Endothelial cell of umbilical vein (primary cell): ENCODE measurements around the gene PDCD1LG2. TPM values are rescaled to one million over a fixed set of nuclear protein-coding genes. Genes with fewer than 3 reads are reported as not detected.

Source experiments
- BruUV-seq: library from RNA; stranded (reverse); fragments of 400-500 nt; replicated peaks from 2 replicates; lab custom pipeline; 2021; lab: Mats Ljungman, UMichigan
- CTCF ChIA-PET: fragments of 300-600, 350-600 bp; sonication (Branson Sonifier 250); formaldehyde crosslinking; loops from one replicate; lab custom pipeline; 2021; ENCODE audit warnings: antibody characterized with exemption, inconsistent platforms; lab: Charles Lee
- POLR2A ChIA-PET: fragments of 300-600, 350-600 bp; sonication (Branson Sonifier 250); formaldehyde crosslinking; loops from one replicate; lab custom pipeline; 2021; ENCODE audit warnings: antibody characterized with exemption, inconsistent platforms; lab: Charles Lee
- DNase-seq: peaks from one replicate; pipeline ENCODE4 v3.0.0-alpha.2; 2011; ENCODE audit warnings: low read depth, low spot score
- FAIRE-seq: peaks from 2 replicates; lab custom pipeline; 2011; peaks lifted over from hg19 to GRCh38; lab: Jason Lieb, UNC
- H2AFZ ChIP-seq: 2 replicates; pipeline ENCODE4 v1.6.0; 2012; ENCODE audit warnings: low read depth, low read length, control low read depth, inconsistent platforms
- H3K27ac ChIP-seq: 2 replicates; pipeline ENCODE4 v1.5.1; 2011; ENCODE audit warnings: low read depth, mild to moderate bottlenecking, control low read depth, low read length, moderate library complexity; ENCODE audit not compliant: insufficient read depth
- H3K27me3 ChIP-seq, 2 experiments: 2 replicates each; pipeline versions ENCODE4 v1.6.0 to v1.6.1; 2011; ENCODE audit warnings: low read length in 2 of 2, mixed read lengths in 1 of 2; ENCODE audit not compliant: control insufficient read depth in 2 of 2, insufficient read depth in 2 of 2
- H3K36me3 ChIP-seq, 2 experiments: 2 replicates in 1 of 2; 3 replicates in 1 of 2; pipeline ENCODE4 v1.5.1; 2011; ENCODE audit warnings: low read length in 2 of 2, mild to moderate bottlenecking in 1 of 2, moderate library complexity in 1 of 2; ENCODE audit not compliant: control insufficient read depth in 2 of 2, insufficient read depth in 2 of 2; ENCODE audit errors: extremely low read depth in 1 of 2
- H3K4me1 ChIP-seq: 3 replicates; pipeline ENCODE4 v1.5.1; 2011; ENCODE audit warnings: mild to moderate bottlenecking, low read length; ENCODE audit not compliant: control insufficient read depth, insufficient read depth; ENCODE audit errors: extremely low read depth
- H3K4me2 ChIP-seq: 2 replicates; pipeline ENCODE4 v1.6.1; 2011; ENCODE audit warnings: low read length, control low read depth, mixed read lengths; ENCODE audit not compliant: insufficient read depth
- H3K4me3 ChIP-seq, 3 experiments: fragments of 200-600 bp in 1 of 3; sonication (generic), shearing (Covaris generic) in 1 of 3; replicated peaks in 1 of 3; 2 replicates each; pipeline ENCODE4 v1.5.1; 2011 to 2016; ENCODE audit warnings: control low read depth in 3 of 3, low read length in 3 of 3, mild to moderate bottlenecking in 2 of 3, inconsistent platforms in 1 of 3, low read depth in 1 of 3, moderate library complexity in 1 of 3; ENCODE audit not compliant: insufficient read depth in 1 of 3
- H3K79me2 ChIP-seq: 2 replicates; pipeline ENCODE4 v1.6.0; 2012; ENCODE audit warnings: low read length, inconsistent platforms; ENCODE audit not compliant: control insufficient read depth, insufficient read depth
- H3K9ac ChIP-seq: replicated peaks from 2 replicates; pipeline ENCODE3; 2011; ENCODE audit warnings: low read length, control low read depth; ENCODE audit not compliant: insufficient read depth; ENCODE audit errors: extremely low read depth
- H3K9me1 ChIP-seq: replicated peaks from 3 replicates; pipeline ENCODE4 v1.6.0; 2011; ENCODE audit warnings: mild to moderate bottlenecking, low read length; ENCODE audit not compliant: control insufficient read depth, insufficient read depth; ENCODE audit errors: extremely low read depth
- H3K9me3 ChIP-seq: replicated peaks from 2 replicates; pipeline ENCODE4 v1.5.1; 2012; ENCODE audit warnings: low read length, inconsistent platforms; ENCODE audit not compliant: control insufficient read depth, insufficient read depth
- H4K20me1 ChIP-seq: replicated peaks from 2 replicates; pipeline ENCODE3; 2011; ENCODE audit warnings: mild to moderate bottlenecking, low read length; ENCODE audit not compliant: control insufficient read depth, insufficient read depth; ENCODE audit errors: extremely low read depth
- EZH2 ChIP-seq: IDR thresholded peaks from 2 replicates; pipeline ENCODE4 v1.6.1; 2012; ENCODE audit warnings: borderline replicate concordance, low read depth, mild to moderate bottlenecking, moderate library complexity, low read length, inconsistent platforms; ENCODE audit not compliant: severe bottlenecking
- FOS ChIP-seq: IDR thresholded peaks from 2 replicates; pipeline ENCODE4 v1.6.1; 2011; ENCODE audit warnings: mild to moderate bottlenecking, low read length, moderate library complexity, borderline replicate concordance; ENCODE audit not compliant: insufficient read depth
- JUN ChIP-seq: IDR thresholded peaks from 2 replicates; pipeline ENCODE4 v1.6.1; 2011; ENCODE audit warnings: borderline replicate concordance, low read depth; ENCODE audit not compliant: insufficient read length, insufficient read depth
- MAX ChIP-seq: IDR thresholded peaks from 2 replicates; pipeline ENCODE4 v1.6.1; 2011; ENCODE audit not compliant: insufficient read depth, insufficient read length
- POLR2A ChIP-seq: IDR thresholded peaks from 2 replicates; pipeline ENCODE4 v1.6.1; 2012; ENCODE audit warnings: low read depth, mild to moderate bottlenecking, control low read depth, low read length
- POLR2AphosphoS5 ChIP-seq: IDR thresholded peaks from 2 replicates; pipeline ENCODE4 v1.6.1; 2012; ENCODE audit warnings: low read depth, mild to moderate bottlenecking, control low read depth, low read length, moderate library complexity; ENCODE audit not compliant: insufficient read depth
- dilution Hi-C: fragments of 300-500 bp; cut with MboI; formaldehyde crosslinking; loops from one replicate; pipeline ENCODE4 v1.15.0; 2019; ENCODE audit warnings: low sequenced_read_pairs; ENCODE audit not compliant: extremely low pct_ligation_motif_present
- intact Hi-C: fragments of 100-400 bp; cut with micrococcal nuclease; formaldehyde crosslinking; loops from one replicate; pipeline ENCODE4 v1.10.0; 2022
- polyA plus RNA-seq, 4 experiments: library from polyadenylated mRNA; depleted of rRNA in 3 of 4; stranded (reverse) in 3 of 4; unstranded in 1 of 4; fragments of >200 nt; gene quantifications; 2 replicates each; pipeline versions ENCODE4 v1.2.1 to v1.2.3, GENCODE V29; 2011 to 2012; ENCODE audit warnings: missing spikeins in 1 of 4
- total RNA-seq: library from RNA; stranded (reverse); gene quantifications from 2 replicates; pipeline ENCODE4 v1.2.3, GENCODE V29; 2021

PDCD1LG2 gene
- total and polyA plus RNA-seq, 2 donors (not counting 3 experiments of a cell fraction or from before 2014, with no cell fraction given) = 7.9 to 9.5 TPM

GRCh38 chr9:5608298-5609225 lies 98.2 kb downstream of the PDCD1LG2 start:
- no peaks in the 10 kb centered on the region for H3K36me3 ChIP-seq
- H4K20me1 ChIP-seq = no peaks in the 10 kb centered on the region
- TF ChIP-seq MAX = no peak
- TF ChIP-seq FOS = no peak
- TF ChIP-seq JUN = no peak
- TF ChIP-seq POLR2AphosphoS5 = no peak
- no peak for TF ChIP-seq POLR2A
- no peak for TF ChIP-seq EZH2
- peak overlapping the region; percentile 100 for H2AFZ ChIP-seq
- no peaks in the 10 kb centered on the region for H3K27me3 ChIP-seq
- no peaks in the 10 kb centered on the region for H3K9me3 ChIP-seq
- H3K79me2 ChIP-seq = no peaks in the 10 kb centered on the region
- H3K9me1 ChIP-seq = no peaks in the 10 kb centered on the region
- H3K4me2 ChIP-seq = peak overlapping the region; percentile 99
- dilution Hi-C loops = no loop called here
- peaks cover 9% of the 10 kb centered on the region for H3K4me1 ChIP-seq
- peak overlapping the region; percentile 51 for H3K27ac ChIP-seq
- BruUV-seq = no TSS peak
- ChIA-PET CTCF (interaction anchor here (0.7 to 2.8 kb wide), 16 partner anchors 8 to 859 kb away, joined by 3 to 29 read pairs (median 4); partner anchors contain the start of genes CD274, INSL6 and RIC1), POLR2A (interaction anchor here (0.7 to 2.2 kb wide), 2 partner anchors 20 to 698 kb away, joined by 3 to 11 read pairs; partner anchors contain the start of gene RIC1)
- peak; percentile 67 for DNase-seq
- intact Hi-C loops = loop anchor here (5.0 kb wide), 2 partner anchors 109 to 696 kb away; no protein-coding TSS in a partner anchor
- H3K4me3 ChIP-seq = peak overlapping the region; percentile 2 to 98 (median 88)
- peak overlapping the region; percentile 77 for H3K9ac ChIP-seq
- FAIRE-seq = peak; percentile 87
